Measurements from ENCODE around the gene RNU5D-1. TPM values are rescaled to one million over a fixed set of nuclear protein-coding genes. Genes with fewer than 3 reads are reported as not detected.
A peak's percentile ranks its signal among the peaks of the same experiment; 100 is the strongest.

RNU5D-1 gene
- total and polyA plus RNA-seq, 10 of the 15 experiments (the other 5 are each of a cell fraction or from before 2014, with no cell fraction given) = not detected

DNA sequence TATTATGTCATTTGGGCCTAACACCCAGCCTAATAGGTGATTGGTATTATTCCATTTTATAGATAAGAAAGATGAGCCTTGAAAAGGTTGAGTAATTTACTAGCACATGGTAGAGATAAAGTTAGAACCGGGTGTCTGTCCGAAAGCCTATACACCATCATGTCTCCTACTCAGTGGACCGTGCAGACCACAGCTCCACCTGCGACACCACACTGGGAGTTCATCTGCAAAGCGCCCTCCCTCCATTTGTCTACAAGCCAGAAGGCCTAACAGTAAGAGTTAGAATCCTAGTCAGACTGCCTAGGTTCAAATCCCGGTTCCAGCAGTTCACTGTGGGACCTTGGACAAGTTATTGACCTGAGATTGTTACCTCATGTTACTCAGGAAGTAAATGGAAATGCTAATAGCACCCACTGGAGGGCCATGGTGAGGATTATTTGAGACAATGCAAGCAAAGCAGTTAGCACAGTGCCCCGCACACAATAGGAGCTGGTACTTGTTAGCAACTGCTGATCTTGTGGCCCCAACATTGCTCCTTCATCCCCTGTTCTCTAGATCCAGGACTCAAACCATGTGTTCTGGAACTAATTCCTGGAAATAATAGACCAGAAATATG, 36.0 kb downstream of the RNU5D-1 start (continued):
- TF ChIP-seq, protein P1, sequence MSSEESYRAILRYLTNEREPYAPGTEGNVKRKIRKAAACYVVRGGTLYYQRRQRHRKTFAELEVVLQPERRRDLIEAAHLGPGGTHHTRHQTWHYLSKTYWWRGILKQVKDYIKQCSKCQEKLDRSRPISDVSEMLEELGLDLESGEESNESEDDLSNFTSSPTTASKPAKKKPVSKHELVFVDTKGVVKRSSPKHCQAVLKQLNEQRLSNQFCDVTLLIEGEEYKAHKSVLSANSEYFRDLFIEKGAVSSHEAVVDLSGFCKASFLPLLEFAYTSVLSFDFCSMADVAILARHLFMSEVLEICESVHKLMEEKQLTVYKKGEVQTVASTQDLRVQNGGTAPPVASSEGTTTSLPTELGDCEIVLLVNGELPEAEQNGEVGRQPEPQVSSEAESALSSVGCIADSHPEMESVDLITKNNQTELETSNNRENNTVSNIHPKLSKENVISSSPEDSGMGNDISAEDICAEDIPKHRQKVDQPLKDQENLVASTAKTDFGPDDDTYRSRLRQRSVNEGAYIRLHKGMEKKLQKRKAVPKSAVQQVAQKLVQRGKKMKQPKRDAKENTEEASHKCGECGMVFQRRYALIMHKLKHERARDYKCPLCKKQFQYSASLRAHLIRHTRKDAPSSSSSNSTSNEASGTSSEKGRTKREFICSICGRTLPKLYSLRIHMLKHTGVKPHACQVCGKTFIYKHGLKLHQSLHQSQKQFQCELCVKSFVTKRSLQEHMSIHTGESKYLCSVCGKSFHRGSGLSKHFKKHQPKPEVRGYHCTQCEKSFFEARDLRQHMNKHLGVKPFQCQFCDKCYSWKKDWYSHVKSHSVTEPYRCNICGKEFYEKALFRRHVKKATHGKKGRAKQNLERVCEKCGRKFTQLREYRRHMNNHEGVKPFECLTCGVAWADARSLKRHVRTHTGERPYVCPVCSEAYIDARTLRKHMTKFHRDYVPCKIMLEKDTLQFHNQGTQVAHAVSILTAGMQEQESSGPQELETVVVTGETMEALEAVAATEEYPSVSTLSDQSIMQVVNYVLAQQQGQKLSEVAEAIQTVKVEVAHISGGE (CRISPR knock-in tag; IDR thresholded peaks at IDR 0.05) = no peak
- TF ChIP-seq RB1 (IDR thresholded peaks at IDR 0.05; ENCODE audit: borderline replicate concordance) (no peak), ZNF217 (IDR thresholded peaks at IDR 0.05) (no peak), PAX8 (IDR thresholded peaks at IDR 0.05) (no peak), SIN3A (IDR thresholded peaks at IDR 0.05; ENCODE audit: low read depth, low read length) (no peak), CREB1 (IDR thresholded peaks at IDR 0.05; ENCODE audit: low read depth) (0 out of 2 replicates have a peak, but pooled peaks have one; percentile 25), SPI1 (IDR thresholded peaks at IDR 0.05; ENCODE audit: borderline replicate concordance, insufficient read depth, low read depth, low read length) (no peak), NRF1 (conservative IDR thresholded peaks at IDR 0.05; ENCODE audit: low read depth, low read length) (no peak), RUNX3 (IDR thresholded peaks at IDR 0.05; ENCODE audit: low read length) (peak; percentile 94), LARP7 (IDR thresholded peaks at IDR 0.05) (no peak), IKZF1 (conservative IDR thresholded peaks at IDR 0.05) (peak; percentile 37; the same call in 1 of the 2 replicates), POLR2AphosphoS2 (IDR thresholded peaks at IDR 0.05; ENCODE audit: low read depth, low read length) (no peak), DPF2 (IDR thresholded peaks at IDR 0.05) (peak; percentile 37; the same call in 1 of the 2 replicates), ZZZ3 (IDR thresholded peaks at IDR 0.05; ENCODE audit: control insufficient read depth, insufficient read length, low read depth) (no peak), ASH2L (IDR thresholded peaks at IDR 0.05; ENCODE audit: borderline replicate concordance, low read depth) (no peak), HCFC1 (IDR thresholded peaks at IDR 0.05; ENCODE audit: low read length) (no peak), ESRRA (IDR thresholded peaks at IDR 0.05; ENCODE audit: low read length) (no peak), SREBF1 (IDR thresholded peaks at IDR 0.05; ENCODE audit: low read length) (no peak), HDAC6 (IDR thresholded peaks at IDR 0.05; ENCODE audit: unreplicated experiment) (no peak), POLR2AphosphoS5 (IDR thresholded peaks at IDR 0.05; ENCODE audit: low read length) (no peak), NR2C2 (IDR thresholded peaks at IDR 0.05; ENCODE audit: borderline replicate concordance, control insufficient read depth, insufficient read length, low read depth) (no peak), GATAD2B (conservative IDR thresholded peaks at IDR 0.05; ENCODE audit: low read depth) (0 out of 2 replicates have a peak, but pooled peaks have one; percentile 31)
- TF ChIP-seq, protein P2, sequence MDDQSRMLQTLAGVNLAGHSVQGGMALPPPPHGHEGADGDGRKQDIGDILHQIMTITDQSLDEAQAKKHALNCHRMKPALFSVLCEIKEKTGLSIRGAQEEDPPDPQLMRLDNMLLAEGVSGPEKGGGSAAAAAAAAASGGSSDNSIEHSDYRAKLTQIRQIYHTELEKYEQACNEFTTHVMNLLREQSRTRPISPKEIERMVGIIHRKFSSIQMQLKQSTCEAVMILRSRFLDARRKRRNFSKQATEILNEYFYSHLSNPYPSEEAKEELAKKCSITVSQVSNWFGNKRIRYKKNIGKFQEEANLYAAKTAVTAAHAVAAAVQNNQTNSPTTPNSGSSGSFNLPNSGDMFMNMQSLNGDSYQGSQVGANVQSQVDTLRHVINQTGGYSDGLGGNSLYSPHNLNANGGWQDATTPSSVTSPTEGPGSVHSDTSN (IDR thresholded peaks at IDR 0.05; ENCODE audit: insufficient replicate concordance, low read depth, low read length) = no peak
